ENCODE measurements around the gene PAM. TPM values are rescaled to one million over a fixed set of nuclear protein-coding genes. Genes with fewer than 3 reads are reported as not detected.

Gene PAM
- total RNA-seq, 6 experiments from 2014 or later, result 10.9 to 22.7 (median 16.8) TPM

- peaks cover 0 to 4% (median 0%) of the 10 kb centered on the region in 4 donors for H3K9me3 ChIP-seq
- no peaks in the 10 kb centered on the region for H3K4me1 ChIP-seq
- no peak for ATAC-seq
- intact Hi-C loops (cut with DNase I), result no loop called here
- no peaks in the 10 kb centered on the region for H3K36me3 ChIP-seq
- 83% methylated on average over 1 of the region's 1 CpG for WGBS (ENCODE audit: insufficient coverage, low coverage, low lambda C conversion rate, missing lambda C conversion rate)
- no peak overlapping the region for H3K4me3 ChIP-seq
- H3K27me3 ChIP-seq, result no peaks in the 10 kb centered on the region
- DNase-seq, result no peak
- no peak overlapping the region for H3K27ac ChIP-seq
- no peak for TF ChIP-seq CTCF (IDR thresholded peaks at IDR 0.05)
Measured at GRCh38 chr5:102834438-102834964, 79.4 kb downstream of the PAM start.

DNA sequence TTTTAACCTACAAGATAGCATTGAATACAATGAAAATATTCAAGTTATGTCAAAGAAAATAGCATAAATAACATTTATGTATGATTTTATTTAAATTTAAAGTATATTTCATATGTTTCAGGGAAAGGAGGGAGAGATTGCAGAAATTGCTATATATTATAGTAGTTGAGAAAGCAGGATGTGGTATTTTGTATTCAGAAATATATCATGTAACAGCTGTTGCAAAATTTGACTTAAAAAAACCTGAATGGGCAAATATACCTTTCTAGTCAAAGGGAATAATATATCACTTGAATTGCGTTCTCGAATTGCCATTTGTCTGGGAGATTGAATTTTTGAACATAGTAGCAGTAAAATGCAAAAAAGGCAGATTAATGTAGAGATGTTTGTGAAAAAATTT is 80.6 kb downstream of the PAM start:
- no peaks in the 10 kb centered on the region for H3K9me3 ChIP-seq
- no peak for TF ChIP-seq CTCF (IDR thresholded peaks at IDR 0.05)
- no peak for TF ChIP-seq POLR2A (IDR thresholded peaks at IDR 0.05)
- H3K4me1 ChIP-seq, result no peaks in the 10 kb centered on the region
- no peak overlapping the region for H3K27ac ChIP-seq
- 62% methylated on average over 2 of the region's 2 CpGs for WGBS (ENCODE audit: insufficient coverage, low coverage, low lambda C conversion rate, missing lambda C conversion rate)
- no peak overlapping the region for H3K4me3 ChIP-seq
- intact Hi-C loops (cut with DNase I), result no loop called here
- no peaks in the 10 kb centered on the region for H3K36me3 ChIP-seq
- ATAC-seq (no peak), DNase-seq (no peak)
- H3K27me3 ChIP-seq, result no peaks in the 10 kb centered on the region

DNA sequence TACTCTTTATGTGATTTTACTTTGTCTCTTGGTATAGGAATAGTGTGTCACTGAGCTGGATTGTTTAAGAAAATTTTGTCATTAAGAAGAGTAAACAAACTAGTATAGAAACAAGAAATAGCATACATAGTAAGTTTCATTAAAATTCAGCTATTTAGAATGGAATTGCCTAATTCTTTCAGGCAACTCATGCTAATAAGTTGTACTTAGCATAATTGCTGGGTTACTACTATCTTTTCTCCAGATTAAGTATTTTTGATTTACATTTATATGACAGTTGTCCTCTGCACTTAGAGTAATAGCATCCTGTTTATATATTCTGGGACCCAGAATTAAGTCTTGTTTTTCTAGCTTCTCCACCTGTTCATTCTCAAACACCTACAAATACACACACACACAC is 85.9 kb downstream of the PAM start:
- H3K36me3 ChIP-seq, result no peaks in the 10 kb centered on the region
- no peaks in the 10 kb centered on the region for H3K27me3 ChIP-seq
- no peak overlapping the region for H3K27ac ChIP-seq
- TF ChIP-seq CTCF (IDR thresholded peaks at IDR 0.05) (no peak), POLR2A (IDR thresholded peaks at IDR 0.05) (no peak)
- no peak overlapping the region for H3K4me3 ChIP-seq
- no peak for DNase-seq
- ATAC-seq, result no peak
- intact Hi-C loops (cut with DNase I), result no loop called here
- H3K4me1 ChIP-seq, result no peaks in the 10 kb centered on the region
- no peaks in the 10 kb centered on the region for H3K9me3 ChIP-seq

GRCh38 chr5:102843997-102844396 is 88.9 kb downstream of the PAM start:
- intact Hi-C loops (cut with DNase I), result no loop called here
- Histone ChIP-seq H3K27me3 (no peaks in the 10 kb centered on the region), H3K4me1 (no peaks in the 10 kb centered on the region), H3K27ac (no peak overlapping the region), H3K4me3 (no peak overlapping the region), H3K36me3 (no peaks in the 10 kb centered on the region), H3K9me3 (no peaks in the 10 kb centered on the region)
- TF ChIP-seq CTCF (IDR thresholded peaks at IDR 0.05) (no peak), POLR2A (IDR thresholded peaks at IDR 0.05) (no peak)
- ATAC-seq, result no peak
- 92% methylated on average over 1 of the region's 1 CpG for WGBS (ENCODE audit: insufficient coverage, low coverage, low lambda C conversion rate, missing lambda C conversion rate)
- DNase-seq, result no peak

DNA sequence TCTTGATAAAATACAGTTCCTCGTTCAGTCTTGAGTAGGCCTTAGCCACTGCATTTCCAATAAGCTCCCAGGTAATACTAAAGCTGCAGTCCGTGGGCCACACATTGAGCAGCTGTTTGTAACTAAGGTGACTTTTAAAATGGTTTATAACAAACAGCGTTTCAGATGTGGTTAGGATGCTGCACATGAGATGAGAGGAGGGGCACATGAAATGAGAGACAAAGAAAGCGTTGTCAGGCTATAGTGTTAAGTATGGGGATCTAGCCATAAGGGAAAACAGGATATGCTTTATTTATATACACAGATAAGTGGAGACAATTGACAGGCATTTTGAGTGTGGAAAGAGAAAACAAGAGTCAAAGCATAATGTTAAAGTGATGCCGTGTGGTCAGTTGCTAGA is 89.9 kb downstream of the PAM start:
- Histone ChIP-seq H3K36me3 (no peaks in the 10 kb centered on the region), H3K4me3 (no peak overlapping the region), H3K27ac (no peak overlapping the region), H3K9me3 (no peaks in the 10 kb centered on the region), H3K4me1 (no peaks in the 10 kb centered on the region), H3K27me3 (no peaks in the 10 kb centered on the region)
- ATAC-seq (no peak), DNase-seq (no peak)
- WGBS (ENCODE audit: insufficient coverage, low coverage, low lambda C conversion rate, missing lambda C conversion rate), result 63% methylated on average over 5 of the region's 5 CpGs
- intact Hi-C loops (cut with DNase I), result no loop called here
- TF ChIP-seq POLR2A (IDR thresholded peaks at IDR 0.05) (no peak), CTCF (IDR thresholded peaks at IDR 0.05) (no peak)
